Stimulated activated CD4-positive, alpha-beta T cell treated with anti-CD3 and anti-CD28 coated beads, Interleukin-12 subunit alpha, Interleukin-12 subunit beta, amount 100 ng/mL, for 24 hours (primary cell): ENCODE results near the gene LCE3E.
"Not testable (repeated sequence)": the region's sequence is repeated elsewhere in the genome, so short reads cannot be mapped to it uniquely, and the experiment has no call there.

Source experiments
- DNase-seq, 2 experiments: peaks; one replicate each; pipeline ENCODE4 v3.0.0-alpha.2; 2020; ENCODE audit warnings: low read depth in 2 of 2

The LCE3E gene, protein sequence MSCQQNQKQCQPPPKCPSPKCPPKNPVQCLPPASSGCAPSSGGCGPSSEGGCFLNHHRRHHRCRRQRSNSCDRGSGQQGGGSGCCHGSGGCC

DNA sequence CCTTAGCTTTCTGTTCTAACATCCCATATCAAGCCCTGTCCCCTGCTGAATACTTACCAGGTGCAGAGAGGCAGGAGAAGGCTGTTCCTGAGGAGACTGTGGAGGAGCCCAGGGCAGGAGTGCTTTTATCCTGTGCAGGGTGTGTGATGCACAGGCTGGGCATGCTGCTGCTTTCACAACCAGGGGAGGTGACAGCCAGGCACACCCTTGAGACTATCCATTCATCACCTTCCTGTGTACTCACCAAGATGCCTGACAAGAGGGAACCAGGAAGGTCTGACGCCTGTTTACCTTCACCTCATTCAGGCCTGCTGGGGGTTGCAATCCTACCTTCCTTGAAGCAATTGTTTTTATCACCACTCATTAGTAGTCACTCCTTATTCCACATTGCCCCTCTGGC lies at the start of gene LCE3E:
TSS of gene LCE3E (minus strand) at position 100 of the 400 bp plus-strand sequence. CDS start 572 bp downstream, outside the sequence.
- DNase-seq = no peak

GRCh38 chr1:152613511-152613910 lies 46.9 kb upstream of the LCE3E start, which contains the start of gene LCE3B:
Gene LCE3B (plus strand): TSS chr1:152613811. CDS start chr1:152613811, 0 bp downstream.
- DNase-seq = no peak

DNA sequence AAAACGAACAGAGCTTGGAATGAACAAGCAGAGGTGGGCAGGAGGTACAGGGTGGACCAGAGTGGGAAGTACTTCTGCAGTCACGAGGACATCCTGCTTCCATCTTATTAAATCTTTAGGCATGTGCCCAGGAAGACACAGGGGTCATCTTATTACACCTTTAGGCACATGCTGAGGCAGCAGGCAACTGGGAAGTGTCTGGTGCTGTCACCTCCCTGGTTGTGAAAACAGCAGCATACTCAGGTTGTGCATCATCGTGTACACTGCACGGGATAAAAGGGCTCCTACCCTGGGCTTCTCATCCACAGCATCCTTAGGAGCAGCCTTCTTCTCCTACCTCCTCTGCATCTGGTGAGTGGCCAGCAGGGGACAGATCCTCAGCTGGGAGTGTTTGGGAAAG lies 33.4 kb upstream of the LCE3E start, which contains the start of gene LCE3C:
TSS of gene LCE3C (plus strand) at position 301 of the 400 bp plus-strand sequence. CDS start 498 bp downstream, outside the sequence.
- DNase-seq = no peak

DNA sequence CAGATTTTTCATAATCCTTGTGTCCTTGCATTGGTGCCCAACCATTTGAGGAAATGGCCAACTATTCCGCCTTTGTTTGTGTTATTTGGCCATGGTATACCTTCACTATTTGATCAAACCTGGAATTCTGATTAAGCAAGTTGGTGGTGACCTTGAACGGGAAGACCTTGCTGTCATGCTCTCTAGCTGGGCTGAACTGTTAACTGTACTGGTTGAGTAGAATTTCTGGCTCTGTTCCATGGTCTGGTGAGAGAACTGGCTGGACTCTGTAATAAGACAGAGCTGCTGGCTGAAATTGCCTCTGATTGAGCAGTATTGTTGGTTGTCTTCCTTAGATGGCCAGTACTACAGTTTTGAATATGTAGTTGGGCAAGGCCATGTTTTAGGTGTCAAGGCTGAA lies 30.4 kb upstream of the LCE3E start:
- DNase-seq = no peak

DNA sequence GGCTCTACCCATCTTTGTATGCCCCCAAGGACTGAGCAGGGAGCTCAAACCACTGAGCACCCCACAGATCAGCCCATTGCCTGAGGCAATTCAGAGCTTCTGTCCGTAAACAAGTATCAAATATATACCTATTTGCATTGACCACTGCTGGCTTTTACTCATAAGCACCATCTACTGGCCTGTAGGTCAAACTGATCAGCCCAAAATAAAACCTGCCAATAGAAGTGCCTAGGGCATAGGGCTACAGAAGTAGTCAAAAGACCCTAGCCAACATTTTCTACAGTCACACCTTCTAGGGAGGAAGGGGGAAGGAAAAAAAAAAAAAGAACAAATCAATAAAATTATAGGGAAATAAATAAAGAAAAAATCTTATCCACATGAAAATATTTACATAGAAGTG lies 19.0 kb upstream of the LCE3E start:
- no peak for DNase-seq

DNA sequence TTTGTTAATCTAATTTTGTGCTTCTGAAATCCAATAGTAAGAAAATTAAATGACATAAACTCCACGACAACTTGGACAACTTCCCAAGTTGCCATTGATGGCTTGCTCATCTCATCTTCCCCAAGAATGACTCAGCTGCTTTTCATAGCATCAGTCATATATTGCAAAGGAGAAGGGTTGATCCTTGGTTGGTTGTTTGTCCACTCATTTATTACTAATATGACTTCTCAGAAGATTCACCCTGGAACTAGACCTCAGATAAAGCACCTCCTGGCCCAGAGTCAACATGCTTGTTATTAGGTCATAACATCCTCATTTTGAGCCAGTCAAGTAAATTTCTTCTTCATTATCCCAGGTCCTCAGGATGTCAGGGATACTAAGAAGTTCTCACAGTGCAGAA lies 16.1 kb upstream of the LCE3E start:
- DNase-seq = no peak

DNA sequence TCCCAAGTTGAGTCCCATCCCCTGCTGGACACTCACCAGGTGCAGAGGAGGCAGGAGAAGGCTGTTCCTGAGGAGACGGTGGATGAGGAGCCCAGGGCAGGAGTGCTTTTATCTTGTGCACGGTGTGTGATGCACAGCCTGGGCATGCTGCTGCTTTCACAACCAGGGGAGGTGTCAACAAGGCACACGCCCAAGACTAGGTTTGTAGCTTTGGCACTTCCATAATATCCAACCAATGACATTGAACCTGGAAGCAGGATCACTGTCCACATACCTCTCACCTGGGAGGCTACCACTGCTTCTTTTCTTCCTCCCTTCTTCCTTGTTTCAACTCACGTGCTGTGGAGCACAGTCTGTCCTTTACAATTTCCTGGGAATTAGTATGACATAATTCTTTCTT lies 13.9 kb upstream of the LCE3E start, which contains the start of gene LCE3D:
TSS of gene LCE3D (minus strand) at position 84 of the 400 bp plus-strand sequence. CDS start 580 bp downstream, outside the sequence.
- DNase-seq = no peak

DNA sequence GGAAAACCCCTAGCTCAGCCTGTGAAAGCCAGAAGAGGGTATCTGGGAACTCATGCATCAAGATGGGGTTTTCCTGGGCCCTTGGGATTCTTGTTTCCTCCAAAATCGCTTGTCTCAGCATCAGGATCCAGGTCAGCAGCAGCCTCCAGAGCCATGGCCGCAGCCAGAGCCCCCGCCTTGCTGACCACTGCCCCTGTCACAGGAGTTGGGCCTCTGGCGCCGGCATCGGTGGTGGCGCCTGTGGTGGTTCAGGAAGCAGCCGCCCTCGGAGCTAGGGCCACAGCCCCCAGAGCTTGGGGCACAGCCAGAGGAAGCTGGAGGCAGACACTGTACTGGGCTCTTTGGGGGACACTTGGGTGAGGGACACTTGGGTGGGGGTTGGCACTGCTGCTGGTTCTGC lies 12.9 kb upstream of the LCE3E start:
- not testable (repeated sequence) for DNase-seq

DNA sequence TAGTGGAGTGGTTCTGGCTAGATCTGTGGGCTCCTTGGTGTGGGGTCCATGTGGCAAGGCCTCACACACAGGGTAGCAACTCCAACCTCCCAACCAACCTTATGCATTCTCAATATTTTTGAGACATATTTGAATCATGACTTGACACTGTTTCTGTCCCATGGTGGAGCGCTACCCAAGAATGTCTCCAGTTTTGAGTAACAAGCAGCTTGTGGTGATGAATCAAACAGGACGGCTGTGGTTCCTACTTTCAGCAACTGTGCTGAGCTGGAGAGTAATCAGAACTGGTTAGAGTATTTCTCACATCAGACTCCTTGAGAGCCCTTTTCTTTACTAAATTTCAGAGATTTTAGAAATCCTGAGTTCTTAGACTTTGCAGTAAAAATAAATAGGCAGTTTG lies 10.6 kb upstream of the LCE3E start:
- no peak for DNase-seq

DNA sequence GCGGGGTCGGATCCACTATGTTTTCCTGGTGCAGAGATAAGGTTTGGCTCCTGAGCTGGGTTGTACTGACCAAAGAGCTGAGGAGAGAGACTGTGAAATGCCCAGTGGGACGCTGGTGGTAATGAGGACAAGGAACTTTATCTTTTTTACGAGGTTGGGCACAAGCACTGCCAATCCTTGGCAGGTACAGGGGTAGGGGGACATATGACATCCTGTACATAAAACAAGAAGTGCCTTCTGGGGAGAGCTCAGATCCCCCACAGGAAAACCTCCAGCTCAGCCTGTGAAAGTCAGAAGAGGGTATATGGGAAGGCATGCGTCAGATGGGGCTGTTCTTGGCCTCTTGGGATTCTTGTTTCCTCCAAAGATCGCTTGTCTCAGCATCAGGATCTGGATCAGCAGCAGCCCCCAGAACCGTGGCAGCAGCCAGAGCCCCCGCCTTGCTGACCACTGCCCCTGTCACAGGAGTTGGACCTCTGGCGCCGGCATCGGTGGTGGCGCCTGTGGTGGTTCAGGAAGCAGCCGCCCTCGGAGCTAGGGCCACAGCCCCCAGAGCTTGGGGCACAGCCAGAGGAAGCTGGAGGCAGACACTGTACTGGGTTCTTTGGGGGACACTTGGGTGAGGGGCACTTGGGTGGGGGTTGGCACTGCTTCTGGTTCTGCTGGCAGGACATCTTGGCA lies 905 bp downstream of the LCE3E start:
- no peak for DNase-seq

- DNase-seq = no peak
These were observed 1.5 kb downstream of the LCE3E start for GRCh38 chr1:152565115-152565514.

- DNase-seq = not testable (repeated sequence)
These were observed 18.2 kb downstream of the LCE3E start for GRCh38 chr1:152548358-152548757.

- DNase-seq = no peak
These were observed 19.9 kb downstream of the LCE3E start for GRCh38 chr1:152546704-152547103.

DNA sequence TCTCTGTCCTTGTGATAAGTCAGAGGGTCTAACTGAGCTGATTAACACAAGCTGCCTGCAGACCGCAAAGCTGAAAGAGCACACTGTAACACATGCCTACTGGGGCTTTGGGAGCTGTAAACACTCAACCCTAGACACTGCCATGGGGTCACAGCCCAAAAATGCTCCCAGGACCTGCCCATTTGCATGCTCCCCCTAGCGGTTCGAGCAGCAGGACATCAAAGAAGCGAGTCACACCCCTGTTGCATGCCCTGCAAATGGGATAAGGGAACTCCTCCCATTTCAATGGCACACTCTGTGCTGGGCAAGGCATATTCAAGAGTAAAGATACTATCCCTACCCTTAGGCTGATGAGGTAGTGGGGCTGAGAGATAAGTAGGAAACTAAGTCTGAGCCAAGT lies 22.8 kb downstream of the LCE3E start:
- DNase-seq = no peak

GRCh38 chr1:152539901-152540300 lies 26.7 kb downstream of the LCE3E start:
- no peak for DNase-seq

DNA sequence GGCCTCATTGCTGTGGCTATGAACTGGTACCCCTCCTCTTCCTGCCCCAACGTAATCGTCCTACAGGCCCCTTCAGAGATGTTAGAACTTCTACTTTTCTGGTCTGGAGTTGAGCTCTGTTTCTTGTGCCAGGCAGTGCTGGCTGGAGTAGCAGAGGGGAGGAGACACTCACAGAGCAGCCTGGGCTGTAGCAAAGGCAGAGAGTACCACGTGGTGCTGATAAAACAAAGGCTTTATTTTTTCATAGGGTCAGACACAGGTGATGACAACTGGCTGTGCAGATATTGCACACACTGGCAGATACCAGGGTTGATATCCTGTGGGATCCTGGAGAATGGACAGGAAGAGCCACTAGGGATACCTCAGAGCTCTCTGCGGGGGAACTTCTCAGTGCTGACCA lies 29.1 kb downstream of the LCE3E start:
- DNase-seq = no peak

DNA sequence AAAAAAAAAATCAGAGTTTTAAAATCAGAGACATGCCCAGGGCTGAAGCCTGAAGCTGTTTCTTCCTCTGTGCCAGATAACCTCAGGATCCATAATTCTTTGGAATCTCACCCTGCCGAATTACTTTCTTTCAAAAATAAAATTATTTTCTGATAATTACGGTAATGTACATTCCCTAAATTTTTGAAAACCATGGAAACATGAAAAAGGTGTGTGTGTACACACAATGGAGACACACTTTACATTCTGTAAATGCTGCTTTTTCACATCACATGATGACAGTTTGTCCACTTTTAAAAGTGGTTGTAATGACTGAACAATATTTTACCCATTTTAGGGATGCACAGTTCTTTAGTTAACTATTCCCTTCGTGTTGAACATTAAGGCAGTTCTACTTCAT lies 30.8 kb downstream of the LCE3E start:
- DNase-seq = no peak

DNA sequence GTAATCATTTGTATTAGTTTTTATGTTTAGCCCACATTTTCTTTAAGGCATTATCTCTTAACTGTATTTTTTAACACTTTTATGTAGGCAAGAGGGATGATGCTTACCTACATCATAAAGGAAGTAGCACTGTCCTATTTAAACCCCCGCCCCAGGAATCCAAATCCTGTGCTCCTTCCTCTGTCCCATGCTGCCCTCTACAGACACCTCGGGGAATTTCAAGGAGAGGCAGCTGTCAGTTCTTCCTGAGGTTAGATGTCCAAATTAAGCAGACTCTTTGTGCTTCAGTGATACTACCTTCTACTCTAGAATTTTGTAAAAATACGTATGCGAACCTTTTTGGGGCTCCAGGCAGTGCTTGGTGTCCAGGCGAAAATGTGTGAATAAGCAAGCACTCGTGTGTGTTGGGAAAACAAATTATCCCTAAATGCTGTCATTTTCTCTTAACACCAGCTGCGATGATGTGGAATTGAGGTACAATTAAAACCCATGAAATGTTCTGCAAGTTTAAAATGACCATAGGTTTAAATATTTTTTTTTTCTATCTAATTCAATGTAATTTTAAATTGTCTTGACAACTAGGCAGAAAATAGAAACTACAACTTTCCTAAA lies 33.1 kb downstream of the LCE3E start:
- peak in 1 of 2 experiments; percentile 49 for DNase-seq

GRCh38 chr1:152525080-152525641 lies 41.4 kb downstream of the LCE3E start:
- DNase-seq = no peak

GRCh38 chr1:152520561-152521090 lies 46.0 kb downstream of the LCE3E start:
- DNase-seq = no peak

DNA sequence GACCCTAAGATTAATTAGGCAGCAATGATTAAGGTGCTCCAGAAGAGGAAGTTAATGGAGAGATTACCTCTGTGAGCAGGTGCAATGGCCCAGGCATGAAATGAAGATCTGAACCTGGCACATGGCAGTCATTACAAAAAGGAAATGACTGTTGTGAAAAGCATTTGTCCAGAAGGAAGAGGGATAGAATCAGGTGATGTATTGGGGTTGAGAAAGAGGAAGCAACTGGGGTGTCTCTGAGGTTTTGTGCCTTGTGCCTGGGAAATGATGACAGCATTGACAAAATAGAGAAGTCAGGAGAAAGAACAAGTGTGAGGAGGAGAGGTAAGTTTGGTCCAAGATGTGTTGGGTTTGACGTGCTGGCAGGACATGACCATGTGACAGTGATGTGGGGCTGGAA lies 46.7 kb downstream of the LCE3E start:
- DNase-seq = no peak

DNA sequence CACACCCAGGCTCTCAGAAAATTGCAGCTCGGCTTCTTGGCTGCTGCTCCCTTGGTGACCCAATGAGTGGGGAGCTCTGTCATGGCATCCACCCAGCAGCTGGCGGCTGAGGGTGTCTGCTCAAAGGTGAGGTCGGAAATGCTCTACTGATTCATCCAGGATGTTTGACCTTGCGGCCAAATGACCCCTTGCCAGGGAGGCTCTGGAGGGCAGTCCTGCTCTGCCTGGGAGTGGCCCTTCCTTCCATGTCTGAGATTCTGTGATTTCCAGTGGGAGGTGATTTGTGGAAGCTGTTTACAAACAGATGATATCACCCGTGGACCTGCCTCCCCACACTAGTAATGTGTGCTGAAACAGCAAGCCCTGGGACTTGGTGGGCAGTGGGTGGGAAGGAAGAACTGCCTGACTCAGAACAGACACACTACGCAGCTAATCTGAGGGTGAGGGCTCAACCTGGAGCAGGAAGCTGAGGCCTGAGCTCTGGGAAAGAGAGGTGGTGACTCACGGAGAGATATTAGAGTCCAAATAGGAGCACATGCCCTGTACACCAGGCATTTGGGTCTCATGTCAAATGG lies 49.3 kb downstream of the LCE3E start:
- DNase-seq = no peak
